IPS-NIHi7 (cell line): ENCODE measurements around the gene RRP15.
A peak's percentile ranks its signal among the peaks of the same experiment; 100 is the strongest.

Experiments used
- DNase-seq: peaks from one replicate; pipeline ENCODE4 v3.0.0; 2012; ENCODE audit warnings: mixed read lengths; ENCODE audit errors: extremely low spot score

RRP15 gene

DNA sequence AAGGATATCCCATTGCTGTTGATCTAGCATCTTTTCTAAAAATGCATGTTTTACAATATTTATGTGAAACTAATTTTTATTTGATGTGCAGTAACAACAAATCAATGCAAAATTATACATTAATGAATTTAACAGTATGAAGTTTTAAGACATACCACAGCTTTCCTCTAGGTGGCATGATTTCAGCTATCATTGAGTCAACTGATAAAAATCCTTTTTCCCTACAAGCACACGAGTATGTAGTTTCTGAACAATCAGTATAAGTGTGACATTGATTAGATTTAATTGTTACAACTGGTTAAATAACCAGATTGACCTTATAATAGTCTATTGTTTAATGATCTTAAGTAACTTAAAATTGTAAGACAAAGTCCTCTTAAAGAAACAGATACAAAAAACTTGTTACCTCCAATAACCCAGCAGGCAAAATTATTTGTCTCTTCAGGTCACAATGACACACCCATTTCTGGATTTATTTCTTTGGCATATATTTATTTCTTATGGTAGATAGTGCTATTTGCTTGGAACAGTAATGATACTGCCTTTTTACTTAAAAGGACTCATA lies 54.3 kb downstream of the RRP15 start:
- DNase-seq = no peak

GRCh38 chr1:218341325-218341724 lies 56.2 kb downstream of the RRP15 start:
- no peak for DNase-seq

DNA sequence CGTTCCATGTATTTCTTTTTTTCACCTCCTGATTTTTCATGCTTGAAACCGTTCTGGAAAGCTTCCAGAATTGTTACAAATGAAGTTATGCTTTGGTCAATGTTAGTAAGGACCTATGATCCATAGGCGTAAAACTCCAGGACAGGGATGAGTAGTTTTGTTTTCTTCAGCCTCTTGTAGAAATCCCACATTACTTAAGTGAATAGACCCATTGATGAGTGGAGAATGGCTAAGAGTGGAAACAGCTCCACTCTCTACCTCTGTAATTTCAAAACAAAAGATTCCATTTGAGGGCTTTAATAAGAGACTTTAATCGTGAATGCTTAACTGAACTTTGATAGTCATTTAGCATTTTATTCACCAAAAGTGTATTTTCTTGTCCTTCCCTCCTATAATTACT lies 57.0 kb downstream of the RRP15 start:
- no peak for DNase-seq

DNA sequence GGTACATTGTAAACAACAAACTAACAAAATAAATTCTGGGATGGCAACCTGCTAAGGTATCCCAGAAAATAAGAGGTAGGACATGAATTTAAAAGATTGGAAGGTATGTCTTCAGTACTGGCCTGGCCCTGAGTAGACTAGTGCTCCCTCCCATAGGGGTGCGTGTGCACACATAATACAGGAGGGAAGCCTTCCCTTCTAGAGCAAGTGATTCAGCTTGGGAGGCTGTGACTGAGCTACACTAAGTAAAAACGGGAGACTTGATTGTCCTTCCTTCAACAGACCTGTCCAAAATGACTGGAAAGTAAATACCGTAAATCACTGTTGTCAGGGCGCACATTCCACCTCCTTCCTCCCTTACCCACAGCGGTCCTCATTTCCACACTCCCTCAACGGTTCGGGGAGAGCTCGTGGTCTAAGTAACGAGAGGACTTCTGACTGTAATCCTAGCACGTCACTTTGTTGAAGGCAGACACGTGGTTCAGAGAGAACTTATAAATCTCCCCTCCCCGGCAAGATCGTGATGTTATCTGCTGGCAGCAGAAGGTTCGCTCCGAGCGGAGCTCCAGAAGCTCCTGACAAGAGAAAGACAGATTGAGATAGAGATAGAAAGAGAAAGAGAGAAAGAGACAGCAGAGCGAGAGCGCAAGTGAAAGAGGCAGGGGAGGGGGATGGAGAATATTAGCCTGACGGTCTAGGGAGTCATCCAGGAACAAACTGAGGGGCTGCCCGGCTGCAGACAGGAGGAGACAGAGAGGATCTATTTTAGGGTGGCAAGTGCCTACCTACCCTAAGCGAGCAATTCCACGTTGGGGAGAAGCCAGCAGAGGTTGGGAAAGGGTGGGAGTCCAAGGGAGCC lies 60.0 kb downstream of the RRP15 start, which contains the start of gene TGFB2:
TSS of gene TGFB2 (plus strand) at position 523 of the 859 bp plus-strand sequence. CDS start 1,366 bp downstream, outside the sequence.
- peak; percentile 46 for DNase-seq

GRCh38 chr1:218345673-218346390 lies 60.7 kb downstream of the RRP15 start:
- peak; percentile 51 for DNase-seq

DNA sequence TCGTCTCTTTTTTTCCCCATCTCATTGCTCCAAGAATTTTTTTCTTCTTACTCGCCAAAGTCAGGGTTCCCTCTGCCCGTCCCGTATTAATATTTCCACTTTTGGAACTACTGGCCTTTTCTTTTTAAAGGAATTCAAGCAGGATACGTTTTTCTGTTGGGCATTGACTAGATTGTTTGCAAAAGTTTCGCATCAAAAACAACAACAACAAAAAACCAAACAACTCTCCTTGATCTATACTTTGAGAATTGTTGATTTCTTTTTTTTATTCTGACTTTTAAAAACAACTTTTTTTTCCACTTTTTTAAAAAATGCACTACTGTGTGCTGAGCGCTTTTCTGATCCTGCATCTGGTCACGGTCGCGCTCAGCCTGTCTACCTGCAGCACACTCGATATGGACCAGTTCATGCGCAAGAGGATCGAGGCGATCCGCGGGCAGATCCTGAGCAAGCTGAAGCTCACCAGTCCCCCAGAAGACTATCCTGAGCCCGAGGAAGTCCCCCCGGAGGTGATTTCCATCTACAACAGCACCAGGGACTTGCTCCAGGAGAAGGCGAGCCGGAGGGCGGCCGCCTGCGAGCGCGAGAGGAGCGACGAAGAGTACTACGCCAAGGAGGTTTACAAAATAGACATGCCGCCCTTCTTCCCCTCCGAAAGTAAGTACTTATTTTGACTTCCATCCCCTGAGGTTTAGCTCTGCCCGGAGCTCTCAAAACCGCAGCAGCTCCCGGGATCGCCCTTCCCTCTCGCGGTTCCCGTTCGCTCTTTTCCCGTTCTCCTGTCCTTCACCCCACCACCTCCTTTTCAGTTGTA lies 61.5 kb downstream of the RRP15 start:
- peak; percentile 22 for DNase-seq

GRCh38 chr1:218347336-218347722 lies 62.2 kb downstream of the RRP15 start:
- no peak for DNase-seq

- DNase-seq = no peak
Measured at GRCh38 chr1:218347723-218348627, 62.9 kb downstream of the RRP15 start.

- no peak for DNase-seq
Measured at GRCh38 chr1:218348628-218349071, 63.6 kb downstream of the RRP15 start.

DNA sequence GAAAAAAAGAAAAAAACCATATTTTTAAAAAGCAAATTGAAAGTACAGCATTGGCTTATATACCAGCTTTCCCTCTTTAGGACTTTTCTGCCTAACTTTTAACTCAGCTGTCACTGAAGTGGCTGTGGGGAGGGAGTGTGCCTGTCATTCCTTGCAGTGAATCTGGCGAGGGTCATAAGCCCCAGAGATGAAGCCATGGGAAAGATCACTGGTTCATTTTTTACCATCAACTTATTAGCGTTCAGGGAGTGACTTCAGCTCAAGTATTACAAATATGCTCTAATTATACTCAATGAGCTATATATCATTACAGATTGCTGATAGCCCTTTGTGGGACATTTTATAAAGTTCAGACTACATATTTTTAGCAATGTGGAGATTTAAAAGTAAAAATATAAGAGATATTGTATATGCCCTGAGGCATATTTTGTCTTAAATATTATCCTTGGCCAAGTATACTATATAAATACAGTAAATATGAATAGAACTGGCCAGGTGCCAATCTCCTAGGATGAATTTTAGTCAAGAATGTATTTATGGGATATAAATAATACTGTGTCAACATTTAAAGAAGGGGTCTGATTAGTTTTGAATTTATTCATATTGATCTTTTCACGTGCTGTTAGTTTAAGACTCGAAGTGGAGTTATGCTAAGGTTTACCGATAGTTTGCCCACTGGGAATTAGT lies 64.4 kb downstream of the RRP15 start:
- DNase-seq = no peak

DNA sequence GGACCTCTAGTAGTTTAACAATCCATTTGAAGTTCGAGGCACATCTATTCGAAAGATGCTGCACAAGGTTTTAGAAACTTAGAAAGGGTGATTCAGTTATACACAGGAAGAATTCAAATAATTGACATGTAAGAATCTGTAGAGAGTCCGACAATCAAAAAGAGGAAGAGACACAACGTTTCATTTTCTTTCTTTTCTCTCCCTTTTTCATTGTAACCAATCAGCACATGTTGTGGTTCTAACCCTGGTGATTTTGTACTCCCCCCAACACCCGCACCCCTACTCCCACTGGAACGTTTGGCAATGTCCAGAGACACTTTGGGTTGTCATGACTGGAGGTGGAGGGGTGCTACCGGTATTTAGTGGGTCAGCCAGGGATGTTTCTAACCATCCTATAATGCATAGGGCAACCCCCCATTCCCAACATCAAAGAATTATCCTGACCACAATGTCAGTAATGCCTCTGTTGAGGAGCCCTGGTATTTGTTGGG lies 65.0 kb downstream of the RRP15 start:
- DNase-seq = no peak

GRCh38 chr1:218350801-218351266 lies 65.7 kb downstream of the RRP15 start:
- no peak for DNase-seq

DNA sequence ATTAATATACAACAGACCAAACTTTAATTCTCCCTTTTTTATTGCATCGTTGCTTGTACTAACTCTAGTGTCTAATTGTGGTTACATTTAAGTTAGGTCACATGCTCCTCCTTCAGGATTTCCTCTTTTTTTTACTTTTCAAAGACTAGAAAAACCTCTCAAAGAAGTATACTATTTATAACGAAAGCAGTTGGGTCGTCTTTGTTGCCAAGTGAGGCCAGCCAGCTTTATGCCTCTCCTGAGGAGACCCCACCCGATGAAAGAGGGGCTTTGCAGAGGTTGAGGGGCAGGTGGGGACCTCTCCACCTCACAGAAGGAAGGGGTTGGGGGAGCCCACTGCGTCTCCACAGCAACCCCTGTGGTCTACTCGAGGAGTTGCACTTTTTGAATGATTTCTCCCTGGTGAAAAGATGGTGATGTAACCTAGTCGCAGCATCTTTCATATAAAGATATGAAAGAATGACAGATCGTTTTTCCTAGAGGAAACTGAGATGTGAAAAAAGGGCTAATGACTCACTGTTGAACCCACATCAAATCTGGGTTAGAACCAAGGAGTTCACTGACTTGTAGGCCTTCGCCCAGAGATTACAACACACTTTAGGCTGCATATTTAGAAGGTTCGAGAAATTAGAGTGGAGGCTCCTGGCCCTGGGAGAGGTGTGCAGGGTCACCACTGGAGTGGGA lies 66.4 kb downstream of the RRP15 start:
- DNase-seq = peak; percentile 52

GRCh38 chr1:218352075-218352438 lies 67.0 kb downstream of the RRP15 start:
- DNase-seq = no peak

GRCh38 chr1:218353656-218354055 lies 68.6 kb downstream of the RRP15 start:
- DNase-seq = no peak

GRCh38 chr1:218355278-218355677 lies 70.2 kb downstream of the RRP15 start:
- no peak for DNase-seq

- DNase-seq = no peak
Measured at GRCh38 chr1:218357211-218357892, 72.3 kb downstream of the RRP15 start.

DNA sequence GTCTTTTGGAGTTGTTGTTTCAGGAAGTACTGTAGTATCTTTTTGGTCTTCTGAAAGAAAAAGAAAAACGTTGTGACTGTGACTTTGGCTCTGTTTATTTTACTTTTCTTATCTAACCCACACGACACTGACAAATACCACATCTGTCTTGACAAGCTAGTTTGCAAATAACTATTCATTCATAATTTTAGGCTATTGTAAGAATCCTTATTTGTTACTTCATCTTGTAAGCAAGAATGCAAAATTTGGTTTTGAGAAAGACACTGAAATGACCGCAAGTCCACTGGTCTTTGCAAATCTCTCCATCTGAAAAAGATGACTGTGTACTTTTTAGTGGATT lies 72.8 kb downstream of the RRP15 start:
- DNase-seq = no peak
